Hepatocyte (in vitro differentiated cells): ENCODE results near the gene ZNF764. TPM values are rescaled to one million over a fixed set of nuclear protein-coding genes. Genes with fewer than 3 reads are reported as not detected.
A peak's percentile ranks its signal among the peaks of the same experiment; 100 is the strongest.
"Not testable (repeated sequence)": the region's sequence is repeated elsewhere in the genome, so short reads cannot be mapped to it uniquely, and the experiment has no call there.

Experiments used
- DNase-seq: peaks from one replicate; pipeline ENCODE4 v3.0.0-alpha.2; 2016; ENCODE audit warnings: low spot score
- H2AFZ ChIP-seq: fragments of 200-600 bp; sonication (generic); 2 replicates; pipeline ENCODE4 v1.6.0; 2016; ENCODE audit warnings: antibody characterized with exemption, mild to moderate bottlenecking
- H3K27ac ChIP-seq: fragments of 200-600 bp; sonication (generic); 2 replicates; pipeline ENCODE4 v1.5.1; 2016; ENCODE audit warnings: mild to moderate bottlenecking
- H3K27me3 ChIP-seq: fragments of 200-600 bp; sonication (generic); 2 replicates; pipeline ENCODE4 v1.6.1; 2016
- H3K36me3 ChIP-seq: fragments of 200-600 bp; sonication (generic); replicated peaks from 2 replicates; pipeline ENCODE4 v1.5.1; 2016; ENCODE audit warnings: low read depth; ENCODE audit not compliant: insufficient read depth
- H3K4me1 ChIP-seq: fragments of 200-600 bp; sonication (generic); 2 replicates; pipeline ENCODE4 v1.5.1; 2016; ENCODE audit warnings: mild to moderate bottlenecking, moderate library complexity; ENCODE audit not compliant: insufficient read depth
- H3K4me2 ChIP-seq: fragments of 200-600 bp; sonication (generic); 2 replicates; pipeline ENCODE4 v1.6.0; 2016
- H3K4me3 ChIP-seq: fragments of 200-600 bp; sonication (generic); 2 replicates; pipeline ENCODE4 v1.5.1; 2016; ENCODE audit warnings: mild to moderate bottlenecking
- H3K79me2 ChIP-seq: fragments of 200-600 bp; sonication (generic); 2 replicates; pipeline ENCODE4 v1.6.0; 2017; ENCODE audit warnings: mild to moderate bottlenecking
- H3K9me2 ChIP-seq: fragments of 200-600 bp; sonication (generic); replicated peaks from 2 replicates; pipeline ENCODE4 v1.6.0; 2017; ENCODE audit warnings: mild to moderate bottlenecking; ENCODE audit not compliant: insufficient read depth
- H3K9me3 ChIP-seq: fragments of 200-600 bp; sonication (generic); 2 replicates; pipeline ENCODE4 v1.5.1; 2016; ENCODE audit warnings: low read depth, mild to moderate bottlenecking
- H4K20me1 ChIP-seq: fragments of 200-600 bp; sonication (generic); 2 replicates; pipeline ENCODE4 v1.6.0; 2016; ENCODE audit warnings: mild to moderate bottlenecking; ENCODE audit not compliant: insufficient read depth, poor library complexity, severe bottlenecking
- EZH2 ChIP-seq: fragments of 200-600 bp; sonication (generic); IDR thresholded peaks from 2 replicates; pipeline ENCODE4 v1.6.1; 2016; ENCODE audit warnings: antibody characterized with exemption, mild to moderate bottlenecking, borderline replicate concordance
- EZH2phosphoT487 ChIP-seq: fragments of 200-600 bp; sonication (generic); IDR thresholded peaks from one replicate; pipeline ENCODE4 v1.6.1; 2018; ENCODE audit warnings: antibody characterized with exemption, mild to moderate bottlenecking, low read depth, moderate library complexity; ENCODE audit not compliant: unreplicated experiment, severe bottlenecking
- WGBS: methylation state at CpG from one replicate; pipeline ENCODE4 v1.1.6; 2016; ENCODE audit warnings: low lambda C conversion rate; ENCODE audit errors: missing lambda C conversion rate; 5-methylcytosine and 5-hydroxymethylcytosine counted together
- polyA plus RNA-seq: library from polyadenylated mRNA; unstranded; fragments of >200 nt; fragmentation: Nextera tagmentation; extraction: Ambion mirVana; gene quantifications from 2 replicates; pipeline ENCODE4 v1.2.1, GENCODE V29; 2016
- total RNA-seq: library from RNA; depleted of rRNA; stranded (reverse); fragments of >200 nt; gene quantifications from 2 replicates; pipeline ENCODE4 v1.2.3, GENCODE V29; 2014
- TF ChIP-seq, protein P1 (sequence below): fragments of 200-600 bp; sonication (generic); IDR thresholded peaks from 2 replicates; pipeline ENCODE4 v1.5.1; 2016; ENCODE audit warnings: antibody characterized with exemption, mild to moderate bottlenecking; ENCODE audit not compliant: poor library complexity

The ZNF764 gene
- total and polyA plus RNA-seq, 2 experiments from 2014 or later = 9.8 to 12.1 TPM

DNA sequence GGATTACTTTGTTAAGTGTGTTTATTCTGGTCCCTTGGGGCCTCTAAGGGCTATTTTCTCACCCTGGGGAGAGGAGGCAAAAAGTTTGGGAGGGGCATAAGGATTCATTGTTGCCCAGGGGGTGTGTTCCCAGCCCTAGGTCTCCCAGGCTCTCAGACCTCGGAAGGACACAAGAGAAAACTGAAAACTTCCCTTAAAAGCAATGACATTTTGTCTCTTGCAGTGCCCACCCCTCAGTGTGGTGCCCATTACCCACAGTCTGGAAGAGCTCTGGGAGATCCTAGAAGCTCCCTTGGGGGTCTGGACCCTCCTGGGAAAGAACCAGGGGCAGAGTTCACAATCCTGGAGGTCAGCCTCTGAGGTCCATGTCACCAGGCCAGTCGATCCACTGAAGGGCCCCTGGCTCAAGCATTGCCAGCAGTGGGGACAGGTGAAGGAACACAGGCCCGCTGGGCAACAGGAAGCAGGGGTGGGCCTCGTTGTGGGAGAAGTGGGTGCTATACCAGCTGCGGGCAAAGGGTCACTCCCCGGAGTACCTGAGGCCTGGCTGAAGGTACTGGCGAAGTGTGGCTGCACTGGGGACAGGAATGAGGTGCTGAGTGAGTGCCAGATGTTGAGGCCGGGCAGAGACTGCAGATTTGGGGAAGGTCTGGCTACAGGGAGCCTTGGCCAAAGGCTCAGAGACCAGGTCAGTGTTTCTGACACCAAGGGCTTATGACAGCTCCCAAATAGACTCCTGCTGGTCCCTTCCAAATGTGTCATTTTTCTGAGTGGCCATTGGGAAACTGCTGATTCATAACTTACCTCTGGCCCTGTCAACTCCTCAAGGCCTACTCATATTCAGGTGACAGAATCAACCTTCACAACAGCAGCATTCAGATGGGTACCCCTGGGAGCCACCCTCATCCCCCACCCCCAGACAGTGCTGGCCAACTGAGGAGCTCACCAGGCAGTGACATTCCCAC, 18.9 kb downstream of the ZNF764 start:
- H3K4me2 ChIP-seq = no peak overlapping the region
- peaks cover 37% of the 10 kb centered on the region for H3K4me1 ChIP-seq

DNA sequence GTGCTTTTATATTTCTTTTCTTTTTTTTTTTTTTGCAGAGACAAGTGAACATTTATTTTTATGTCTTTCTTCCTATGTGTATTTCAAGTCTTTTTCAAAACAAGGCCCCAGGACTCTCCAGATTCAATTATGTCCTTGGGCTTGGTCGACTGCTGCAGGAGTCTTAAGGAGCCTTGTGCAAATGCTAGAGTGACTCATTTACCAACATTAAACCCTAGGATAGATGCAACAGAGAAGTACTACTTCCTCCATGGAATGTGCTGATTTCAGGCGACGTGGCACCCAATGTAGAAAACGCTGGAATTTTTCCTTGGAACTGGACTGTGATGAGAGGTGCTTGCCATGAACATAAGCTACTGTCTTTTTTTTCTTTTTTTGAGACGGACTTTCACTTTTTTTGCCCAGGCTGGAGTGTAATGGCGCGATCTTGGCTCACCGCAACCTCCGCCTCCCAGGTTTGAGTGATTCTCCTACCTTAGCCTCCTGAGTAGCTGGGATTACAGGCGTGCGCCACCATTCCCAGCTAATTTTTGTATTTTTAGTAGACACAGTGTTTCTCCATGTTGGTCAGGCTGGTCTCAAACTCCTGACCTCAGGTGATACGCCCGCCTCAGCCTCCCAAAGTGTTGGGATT, 21.7 kb downstream of the ZNF764 start:
- not testable (repeated sequence) for H2AFZ ChIP-seq, H3K9me3 ChIP-seq, H3K27me3 ChIP-seq, H4K20me1 ChIP-seq, DNase-seq, H3K9me2 ChIP-seq, H3K36me3 ChIP-seq
- Histone ChIP-seq H3K79me2 (peaks cover 40% of the 10 kb centered on the region), H3K4me1 (peaks cover 28% of the 10 kb centered on the region), H3K4me3 (peak overlapping the region; percentile 53), H3K4me2 (peak overlapping the region; percentile 81), H3K27ac (peak overlapping the region; percentile 97)
- WGBS = 87% methylated on average over 12 of the region's 13 CpGs

More for the DNA sequence above, 18.9 kb downstream of the ZNF764 start:
- no peak for DNase-seq
- Histone ChIP-seq H4K20me1 (no peaks in the 10 kb centered on the region), H3K4me3 (no peak overlapping the region), H3K79me2 (peaks cover 32% of the 10 kb centered on the region), H3K9me2 (no peaks in the 10 kb centered on the region), H3K27ac (peak overlapping the region; percentile 99), H3K36me3 (no peaks in the 10 kb centered on the region), H3K27me3 (no peaks in the 10 kb centered on the region), H2AFZ (no peak overlapping the region), H3K9me3 (no peaks in the 10 kb centered on the region)
- TF ChIP-seq EZH2 (no peak), EZH2phosphoT487 (no peak)
- TF ChIP-seq, protein P1, sequence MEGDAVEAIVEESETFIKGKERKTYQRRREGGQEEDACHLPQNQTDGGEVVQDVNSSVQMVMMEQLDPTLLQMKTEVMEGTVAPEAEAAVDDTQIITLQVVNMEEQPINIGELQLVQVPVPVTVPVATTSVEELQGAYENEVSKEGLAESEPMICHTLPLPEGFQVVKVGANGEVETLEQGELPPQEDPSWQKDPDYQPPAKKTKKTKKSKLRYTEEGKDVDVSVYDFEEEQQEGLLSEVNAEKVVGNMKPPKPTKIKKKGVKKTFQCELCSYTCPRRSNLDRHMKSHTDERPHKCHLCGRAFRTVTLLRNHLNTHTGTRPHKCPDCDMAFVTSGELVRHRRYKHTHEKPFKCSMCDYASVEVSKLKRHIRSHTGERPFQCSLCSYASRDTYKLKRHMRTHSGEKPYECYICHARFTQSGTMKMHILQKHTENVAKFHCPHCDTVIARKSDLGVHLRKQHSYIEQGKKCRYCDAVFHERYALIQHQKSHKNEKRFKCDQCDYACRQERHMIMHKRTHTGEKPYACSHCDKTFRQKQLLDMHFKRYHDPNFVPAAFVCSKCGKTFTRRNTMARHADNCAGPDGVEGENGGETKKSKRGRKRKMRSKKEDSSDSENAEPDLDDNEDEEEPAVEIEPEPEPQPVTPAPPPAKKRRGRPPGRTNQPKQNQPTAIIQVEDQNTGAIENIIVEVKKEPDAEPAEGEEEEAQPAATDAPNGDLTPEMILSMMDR = no peak
- WGBS = 85% methylated on average over 8 of the region's 8 CpGs

DNA sequence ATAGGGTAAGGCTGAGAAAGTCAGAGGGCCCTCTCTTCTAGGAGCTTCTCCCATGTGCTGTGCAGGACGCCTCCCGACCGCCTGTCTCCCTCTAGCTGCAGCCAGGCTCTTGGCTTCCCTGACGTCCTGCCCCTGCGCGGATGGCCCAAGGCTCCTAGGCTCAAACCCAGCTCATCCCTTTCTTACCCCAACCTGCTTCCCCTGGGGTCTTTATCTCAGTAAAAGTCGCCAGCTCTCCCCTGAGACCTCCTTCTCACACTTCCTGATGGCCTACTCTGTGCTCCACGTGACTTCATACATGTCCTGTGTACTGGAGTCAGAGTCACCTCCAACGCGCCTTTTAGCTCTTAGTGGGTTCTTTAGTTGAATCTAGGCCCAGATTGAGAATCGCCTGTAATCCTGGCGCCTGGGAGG, 22.4 kb downstream of the ZNF764 start:
- Histone ChIP-seq H3K36me3 (no peaks in the 10 kb centered on the region), H3K4me2 (peak overlapping the region; percentile 81), H3K9me2 (no peaks in the 10 kb centered on the region), H3K79me2 (peaks cover 42% of the 10 kb centered on the region), H3K27me3 (no peaks in the 10 kb centered on the region), H3K27ac (peak overlapping the region; percentile 97), H4K20me1 (no peaks in the 10 kb centered on the region), H3K4me3 (peak overlapping the region; percentile 53), H3K4me1 (peaks cover 26% of the 10 kb centered on the region), H2AFZ (peak overlapping the region; percentile 78), H3K9me3 (no peaks in the 10 kb centered on the region)
- peak; percentile 87 for DNase-seq
- TF ChIP-seq, protein P1 = peak; percentile 55
- TF ChIP-seq EZH2phosphoT487 = no peak
- WGBS = 39% methylated on average over 12 of the region's 12 CpGs
